ENCODE results near the gene LMNA. TPM values are rescaled to one million over a fixed set of nuclear protein-coding genes. Genes with fewer than 3 reads are reported as not detected.
A peak's percentile ranks its signal among the peaks of the same experiment; 100 is the strongest.

The LMNA gene
- total RNA-seq, 1 experiment from 2014 or later: 580 TPM

DNA sequence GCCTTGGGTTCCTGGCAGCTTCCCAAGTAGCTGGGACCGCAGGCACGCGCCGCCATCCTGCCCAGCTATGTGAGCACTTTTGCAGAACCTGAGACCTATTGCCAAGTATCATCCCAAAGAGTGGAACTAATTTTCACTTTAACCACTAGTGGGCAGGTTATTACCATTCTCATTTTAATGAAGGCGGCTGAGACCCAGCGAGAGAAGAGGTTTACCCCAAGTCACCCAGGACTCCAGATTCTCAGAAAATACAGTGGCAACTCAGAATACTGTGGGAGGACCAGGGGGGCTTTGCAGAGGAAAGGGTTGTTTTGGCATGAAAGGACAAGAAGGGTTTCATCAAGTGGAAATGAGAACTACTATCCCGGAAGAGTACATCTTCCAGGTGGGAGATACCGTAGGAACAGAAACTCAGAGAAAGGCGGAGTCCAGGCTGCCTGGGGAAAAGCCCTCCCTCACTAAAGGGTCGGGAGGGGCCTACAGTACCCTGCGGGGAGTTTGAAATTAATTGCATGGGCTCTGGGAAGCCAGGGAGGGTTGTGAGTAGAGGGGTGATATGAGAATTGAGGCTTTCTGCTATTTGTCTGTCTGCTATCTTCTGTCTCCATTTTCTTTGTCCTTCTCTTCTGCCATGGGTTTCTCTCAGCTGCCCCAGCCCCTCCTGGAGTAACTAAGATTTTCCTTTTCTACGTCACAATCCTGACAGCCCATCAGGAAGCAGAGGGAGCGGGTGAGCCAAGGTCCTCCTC, 31.7 kb downstream of the LMNA start:
- POLR2A ChIA-PET (ENCODE audit: unreplicated experiment): interaction anchor here (0.5 to 1.0 kb wide), 8 partner anchors 20 to 953 kb away, joined by 3 to 15 read pairs (median 7); partner anchors contain the start of genes MEF2D and PMF1
- intact Hi-C loops (cut with micrococcal nuclease; ENCODE audit: unreplicated experiment): loop anchor here (1.0 to 5.0 kb wide), 2 partner anchors 79 to 171 kb away; no protein-coding TSS in a partner anchor
- CTCF ChIA-PET: interaction anchor here (0.6 to 1.5 kb wide), 7 partner anchors 14 to 87 kb away, joined by 3 to 32 read pairs (median 4); partner anchors contain the start of genes PMF1 and SLC25A44
- H3F3A ChIP-seq (ENCODE audit: insufficient read depth, low read depth): peaks cover 40% of the 10 kb centered on the region
- H3K4me1 ChIP-seq (replicated peaks; ENCODE audit: insufficient read depth): no peaks in the 10 kb centered on the region
- peaks cover 15% of the 10 kb centered on the region; the same call in 1 of the 2 replicates for H3K27me3 ChIP-seq (ENCODE audit: insufficient read depth, low read depth)
- no peak overlapping the region for H3K4me2 ChIP-seq
- no peaks in the 10 kb centered on the region for H3K9me2 ChIP-seq (ENCODE audit: insufficient read depth)
- no peaks in the 10 kb centered on the region for H3K36me3 ChIP-seq (ENCODE audit: low read depth)
- no peak overlapping the region for H3K27ac ChIP-seq
- H3K4me3 ChIP-seq: no peak overlapping the region
- no peaks in the 10 kb centered on the region for H3K79me2 ChIP-seq (ENCODE audit: low read depth)
- TF ChIP-seq CTCF (conservative IDR thresholded peaks at IDR 0.05) (peak; percentile 78), EZH2 (IDR thresholded peaks at IDR 0.05; ENCODE audit: low read depth) (no peak)
- BruUV-seq (replicated peaks): no TSS peak
- DNase-seq: peak; percentile 87 to 90
- H3K9me3 ChIP-seq (ENCODE audit: insufficient read depth, low read depth): no peaks in the 10 kb centered on the region
- H4K20me1 ChIP-seq (ENCODE audit: insufficient read depth): 0 out of 2 replicates have a peak, but pooled peaks cover 4% of the 10 kb centered on the region
- H2AFZ ChIP-seq: no peak overlapping the region

DNA sequence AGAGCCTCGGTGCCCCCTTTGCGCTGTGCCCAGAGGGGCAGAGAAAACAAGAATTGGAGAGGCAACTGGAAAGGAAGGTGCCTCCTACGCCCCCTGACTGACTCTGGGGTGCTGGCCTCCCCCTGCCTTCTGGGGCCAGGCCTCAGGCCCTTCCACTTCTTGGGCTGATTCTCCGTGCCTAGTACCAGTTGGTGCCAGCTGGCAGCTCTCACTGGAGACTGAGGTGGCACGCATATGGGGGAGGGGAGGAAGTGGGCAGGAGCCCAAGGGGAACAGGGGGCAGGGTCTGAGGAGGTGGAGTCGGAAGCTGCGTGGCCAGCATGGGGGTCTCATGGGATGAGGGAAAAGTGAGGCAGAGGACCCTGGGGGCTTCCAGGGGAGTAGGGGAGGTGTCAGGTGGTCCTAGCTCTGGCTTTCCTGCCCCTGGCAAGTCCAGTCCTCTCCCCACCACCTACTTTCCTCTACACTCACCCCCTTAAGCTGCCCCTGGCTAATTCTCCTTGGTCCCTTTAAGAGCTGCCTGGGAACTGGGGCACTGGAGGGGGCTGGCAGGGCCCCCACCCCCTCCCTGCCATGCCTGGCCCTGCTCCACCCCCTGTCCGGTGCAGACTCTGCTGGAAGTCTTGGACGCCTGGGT, 32.4 kb downstream of the LMNA start:
- Histone ChIP-seq H3F3A (ENCODE audit: insufficient read depth, low read depth) (peaks cover 33% of the 10 kb centered on the region), H3K36me3 (ENCODE audit: low read depth) (no peaks in the 10 kb centered on the region), H4K20me1 (ENCODE audit: insufficient read depth) (0 out of 2 replicates have a peak, but pooled peaks cover 4% of the 10 kb centered on the region), H3K4me3 (no peak overlapping the region), H3K27ac (no peak overlapping the region), H3K9me2 (ENCODE audit: insufficient read depth) (no peaks in the 10 kb centered on the region), H3K9me3 (ENCODE audit: insufficient read depth, low read depth) (no peaks in the 10 kb centered on the region), H3K4me1 (replicated peaks; ENCODE audit: insufficient read depth) (no peaks in the 10 kb centered on the region), H3K4me2 (no peak overlapping the region), H2AFZ (no peak overlapping the region), H3K27me3 (ENCODE audit: insufficient read depth, low read depth) (peaks cover 15% of the 10 kb centered on the region; the same call in 1 of the 2 replicates), H3K79me2 (ENCODE audit: low read depth) (no peaks in the 10 kb centered on the region)
- ChIA-PET POLR2A (ENCODE audit: unreplicated experiment) (no interaction called here), CTCF (interaction anchor here (0.6 to 1.5 kb wide), 3 partner anchors 66 to 87 kb away, joined by 5 to 32 read pairs (median 14); partner anchors contain the start of gene PMF1)
- DNase-seq: no peak
- BruUV-seq (replicated peaks): no TSS peak
- no peak for TF ChIP-seq EZH2 (IDR thresholded peaks at IDR 0.05; ENCODE audit: low read depth)
- TF ChIP-seq CTCF (conservative IDR thresholded peaks at IDR 0.05): no peak
- intact Hi-C loops (cut with micrococcal nuclease; ENCODE audit: unreplicated experiment): loop anchor here (1.0 to 5.0 kb wide), 2 partner anchors 78 to 170 kb away; no protein-coding TSS in a partner anchor

- DNase-seq: no peak
- Histone ChIP-seq H3K79me2 (ENCODE audit: low read depth) (no peaks in the 10 kb centered on the region), H3F3A (ENCODE audit: insufficient read depth, low read depth) (peaks cover 22% of the 10 kb centered on the region), H2AFZ (no peak overlapping the region), H3K36me3 (ENCODE audit: low read depth) (no peaks in the 10 kb centered on the region), H3K4me1 (replicated peaks; ENCODE audit: insufficient read depth) (peaks cover 7% of the 10 kb centered on the region), H3K27ac (no peak overlapping the region), H3K27me3 (ENCODE audit: insufficient read depth, low read depth) (peaks cover 15% of the 10 kb centered on the region; the same call in 1 of the 2 replicates), H3K9me2 (ENCODE audit: insufficient read depth) (no peaks in the 10 kb centered on the region), H3K4me3 (no peak overlapping the region), H3K4me2 (no peak overlapping the region), H3K9me3 (ENCODE audit: insufficient read depth, low read depth) (no peaks in the 10 kb centered on the region), H4K20me1 (ENCODE audit: insufficient read depth) (0 out of 2 replicates have a peak, but pooled peaks cover 4% of the 10 kb centered on the region)
- intact Hi-C loops (cut with micrococcal nuclease; ENCODE audit: unreplicated experiment): loop anchor here (5.0 kb wide), 1 partner anchor 169 kb away; no protein-coding TSS in a partner anchor
- ChIA-PET CTCF (interaction anchor here (1.1 kb wide), 1 partner anchor 77 kb away, joined by 5 read pairs; no protein-coding TSS in a partner anchor), POLR2A (ENCODE audit: unreplicated experiment) (no interaction called here)
- BruUV-seq (replicated peaks): no TSS peak
- TF ChIP-seq CTCF (conservative IDR thresholded peaks at IDR 0.05): no peak
- TF ChIP-seq EZH2 (IDR thresholded peaks at IDR 0.05; ENCODE audit: low read depth): no peak
These were observed 33.7 kb downstream of the LMNA start for GRCh38 chr1:156148216-156148615.

Data from PC-9 (cell line).